CD1c-positive myeloid dendritic cell (primary cell): Measurements from ENCODE around the gene CEACAM20.
A peak's percentile ranks its signal among the peaks of the same experiment; 100 is the strongest.
"Not testable (repeated sequence)": the region's sequence is repeated elsewhere in the genome, so short reads cannot be mapped to it uniquely, and the experiment has no call there.

Experiments
- DNase-seq: peaks from one replicate; pipeline ENCODE4 v3.0.0-alpha.2; 2016; ENCODE audit errors: extremely low spot score

CEACAM20 gene

DNA sequence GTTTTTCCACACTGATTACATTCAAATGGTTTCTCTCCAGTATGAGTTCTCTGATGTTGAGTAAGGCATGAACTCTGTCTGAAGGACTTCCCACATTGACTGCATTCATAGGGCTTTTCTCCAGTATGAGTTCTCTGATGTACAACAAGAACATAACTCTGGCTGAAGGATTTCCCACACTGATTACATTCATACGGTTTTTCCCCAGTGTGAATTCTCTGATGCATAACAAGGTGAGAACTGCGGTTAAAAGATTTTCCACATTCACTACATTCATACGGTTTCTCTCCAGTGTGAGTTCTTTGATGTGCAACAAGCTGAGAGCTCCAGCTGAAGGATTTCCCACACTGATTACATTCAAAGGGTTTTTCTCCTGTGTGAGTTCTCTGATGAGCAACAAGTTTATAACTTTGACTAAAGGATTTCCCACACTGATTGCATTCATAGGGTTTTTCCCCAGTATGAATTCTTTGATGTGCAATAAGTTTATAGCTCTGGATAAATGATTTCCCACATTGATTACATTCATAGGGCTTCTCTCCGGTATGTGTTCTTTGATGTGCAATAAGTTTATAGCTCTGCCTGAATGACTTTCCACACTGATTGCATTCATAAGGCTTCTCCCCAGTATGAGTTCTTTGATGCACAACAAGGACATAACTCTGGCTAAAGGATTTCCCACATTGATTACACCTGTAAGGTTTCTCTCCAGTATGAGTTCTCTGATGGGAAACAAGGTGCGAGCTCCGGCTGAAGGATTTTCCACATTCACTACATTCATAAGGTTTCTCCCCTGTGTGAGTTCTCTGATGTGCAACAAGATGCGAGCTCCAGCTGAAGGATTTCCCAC, 52.7 kb downstream of the CEACAM20 start:
- DNase-seq, result peak; percentile 11

DNA sequence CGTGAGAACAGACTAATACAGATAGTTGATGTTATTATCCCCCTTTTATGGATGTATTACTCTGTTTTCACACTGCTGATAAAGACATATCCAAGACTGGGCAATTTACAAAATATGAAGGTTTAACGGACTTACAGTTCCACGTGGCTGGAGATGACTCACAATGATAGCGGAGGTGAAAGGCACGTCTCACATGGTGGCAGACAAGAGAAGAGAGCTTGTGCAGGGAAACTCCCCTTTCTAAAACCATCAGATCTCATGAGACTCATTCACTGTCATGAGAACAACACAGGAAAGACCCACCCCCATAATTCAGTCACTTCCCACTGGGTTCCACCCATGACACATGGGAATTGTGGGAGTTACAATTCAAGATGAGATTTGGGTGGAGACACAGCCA, 60.7 kb downstream of the CEACAM20 start:
- DNase-seq, result not testable (repeated sequence)

DNA sequence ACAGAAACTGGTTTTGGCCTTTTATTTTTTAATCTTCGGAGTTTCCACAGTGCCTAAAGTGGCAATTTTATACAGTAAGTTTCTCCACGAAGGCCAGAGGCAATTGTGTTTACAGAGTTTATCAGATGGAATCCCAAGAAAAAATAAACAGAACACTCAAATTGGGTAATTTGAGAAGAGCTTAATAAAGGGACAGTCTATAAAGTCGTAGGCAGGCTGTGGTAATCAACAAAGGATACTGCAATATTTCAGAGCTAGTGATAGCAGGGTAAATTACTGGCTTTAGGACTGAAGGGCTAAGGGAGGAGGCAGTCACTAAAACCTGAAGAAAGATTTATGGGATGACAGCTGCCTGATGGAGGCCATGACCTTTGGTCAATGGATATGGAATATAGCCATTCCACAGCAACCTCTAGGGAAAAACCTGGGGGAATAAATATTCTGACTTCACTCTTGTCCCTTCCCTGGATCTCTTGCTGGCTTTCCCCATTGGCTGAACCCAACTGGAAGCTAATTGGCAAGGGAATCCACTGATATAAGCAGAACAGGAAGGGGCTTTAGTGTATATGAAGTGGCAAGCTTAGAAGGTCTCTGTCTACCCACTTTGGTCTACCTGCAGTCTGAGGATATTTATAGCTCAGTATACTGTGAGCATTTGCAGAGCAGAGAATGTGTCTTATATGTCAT, 66.7 kb downstream of the CEACAM20 start:
- not testable (repeated sequence) for DNase-seq
